Measurements from ENCODE around the gene TXN2. TPM values are rescaled to one million over a fixed set of nuclear protein-coding genes. Genes with fewer than 3 reads are reported as not detected.
A peak's percentile ranks its signal among the peaks of the same experiment; 100 is the strongest.

Gene TXN2
- total RNA-seq, 1 experiment from 2014 or later = 95.1 TPM

GRCh38 chr22:36470994-36471331, 10.5 kb downstream of the TXN2 start:
- Histone ChIP-seq H2AFZ (no peak overlapping the region), H3F3A (ENCODE audit: insufficient read depth, low read depth) (peaks cover 46% of the 10 kb centered on the region), H3K36me3 (ENCODE audit: low read depth) (peaks cover 12% of the 10 kb centered on the region; the same call in 1 of the 2 replicates), H3K4me2 (no peak overlapping the region), H4K20me1 (ENCODE audit: insufficient read depth) (no peaks in the 10 kb centered on the region), H3K9me2 (ENCODE audit: insufficient read depth) (no peaks in the 10 kb centered on the region), H3K27ac (peak overlapping the region; percentile 30; the same call in 1 of the 2 replicates), H3K79me2 (ENCODE audit: low read depth) (peaks cover 26% of the 10 kb centered on the region), H3K9me3 (ENCODE audit: insufficient read depth, low read depth) (no peaks in the 10 kb centered on the region), H3K4me1 (replicated peaks; ENCODE audit: insufficient read depth) (peaks cover 60% of the 10 kb centered on the region), H3K27me3 (ENCODE audit: insufficient read depth, low read depth) (no peaks in the 10 kb centered on the region), H3K4me3 (no peak overlapping the region)
- no peak for DNase-seq
- BruUV-seq (replicated peaks) = no TSS peak
- intact Hi-C loops (cut with micrococcal nuclease; ENCODE audit: unreplicated experiment) = loop anchor here (1.0 kb wide), 2 partner anchors 101 to 170 kb away; no protein-coding TSS in a partner anchor
- ChIA-PET POLR2A (ENCODE audit: unreplicated experiment) (interaction anchor here (0.5 kb wide), 1 partner anchor 137 kb away, joined by 3 read pairs; no protein-coding TSS in a partner anchor), CTCF (interaction anchor here (1.0 to 1.6 kb wide), 3 partner anchors 93 to 170 kb away, joined by 4 to 9 read pairs (median 4); no protein-coding TSS in a partner anchor)
- no peak for TF ChIP-seq CTCF (conservative IDR thresholded peaks at IDR 0.05)
- no peak for TF ChIP-seq EZH2 (IDR thresholded peaks at IDR 0.05; ENCODE audit: low read depth)

GRCh38 chr22:36470162-36470993, 11.1 kb downstream of the TXN2 start:
- H2AFZ ChIP-seq = no peak overlapping the region
- peaks cover 66% of the 10 kb centered on the region for H3K4me1 ChIP-seq (replicated peaks; ENCODE audit: insufficient read depth)
- H3K27me3 ChIP-seq (ENCODE audit: insufficient read depth, low read depth) = no peaks in the 10 kb centered on the region
- peak; percentile 99 for TF ChIP-seq CTCF (conservative IDR thresholded peaks at IDR 0.05)
- no peak for TF ChIP-seq EZH2 (IDR thresholded peaks at IDR 0.05; ENCODE audit: low read depth)
- intact Hi-C loops (cut with micrococcal nuclease; ENCODE audit: unreplicated experiment) = loop anchor here (1.0 kb wide), 2 partner anchors 100 to 169 kb away; no protein-coding TSS in a partner anchor
- H3K9me3 ChIP-seq (ENCODE audit: insufficient read depth, low read depth) = no peaks in the 10 kb centered on the region
- H3K9me2 ChIP-seq (ENCODE audit: insufficient read depth) = no peaks in the 10 kb centered on the region
- H3K79me2 ChIP-seq (ENCODE audit: low read depth) = peaks cover 26% of the 10 kb centered on the region
- POLR2A ChIA-PET (ENCODE audit: unreplicated experiment) = interaction anchor here (0.5 to 0.7 kb wide), 4 partner anchors 86 to 138 kb away, joined by 3 to 26 read pairs (median 4); no protein-coding TSS in a partner anchor
- CTCF ChIA-PET = interaction anchor here (0.6 to 1.6 kb wide), 10 partner anchors 19 to 172 kb away, joined by 3 to 9 read pairs (median 4); no protein-coding TSS in a partner anchor
- H3K36me3 ChIP-seq (ENCODE audit: low read depth) = peaks cover 6% of the 10 kb centered on the region; the same call in 1 of the 2 replicates
- H3K27ac ChIP-seq = no peak overlapping the region
- H4K20me1 ChIP-seq (ENCODE audit: insufficient read depth) = no peaks in the 10 kb centered on the region
- peak overlapping the region; percentile 5; the same call in 1 of the 2 replicates for H3K4me2 ChIP-seq
- peak; percentile 77 to 86 for DNase-seq
- peaks cover 52% of the 10 kb centered on the region for H3F3A ChIP-seq (ENCODE audit: insufficient read depth, low read depth)
- BruUV-seq (replicated peaks) = no TSS peak
- H3K4me3 ChIP-seq = no peak overlapping the region

- Histone ChIP-seq H3K27ac (no peak overlapping the region), H3K9me2 (ENCODE audit: insufficient read depth) (no peaks in the 10 kb centered on the region), H3K4me1 (replicated peaks; ENCODE audit: insufficient read depth) (peaks cover 76% of the 10 kb centered on the region), H3K4me2 (no peak overlapping the region), H3K79me2 (ENCODE audit: low read depth) (peaks cover 26% of the 10 kb centered on the region), H3K9me3 (ENCODE audit: insufficient read depth, low read depth) (no peaks in the 10 kb centered on the region), H2AFZ (no peak overlapping the region), H3K27me3 (ENCODE audit: insufficient read depth, low read depth) (no peaks in the 10 kb centered on the region), H3K4me3 (no peak overlapping the region), H3K36me3 (ENCODE audit: low read depth) (no peaks in the 10 kb centered on the region), H4K20me1 (ENCODE audit: insufficient read depth) (no peaks in the 10 kb centered on the region), H3F3A (ENCODE audit: insufficient read depth, low read depth) (peaks cover 58% of the 10 kb centered on the region)
- no peak for TF ChIP-seq CTCF (conservative IDR thresholded peaks at IDR 0.05)
- no peak for TF ChIP-seq EZH2 (IDR thresholded peaks at IDR 0.05; ENCODE audit: low read depth)
- ChIA-PET CTCF (interaction anchor here (0.6 to 1.6 kb wide), 5 partner anchors 15 to 184 kb away, joined by 3 to 6 read pairs (median 3); no protein-coding TSS in a partner anchor), POLR2A (ENCODE audit: unreplicated experiment) (interaction anchor here (0.6 to 1.5 kb wide), 3 partner anchors 36 to 155 kb away, joined by 3 to 7 read pairs (median 4); no protein-coding TSS in a partner anchor)
- intact Hi-C loops (cut with micrococcal nuclease; ENCODE audit: unreplicated experiment) = no loop called here
- no TSS peak for BruUV-seq (replicated peaks)
- no peak for DNase-seq
Observed at GRCh38 chr22:36469094-36469710, 12.2 kb downstream of the TXN2 start.
